Measurements from ENCODE around the gene BICRA.
A peak's percentile ranks its signal among the peaks of the same experiment; 100 is the strongest.
"Not testable (repeated sequence)": the region's sequence is repeated elsewhere in the genome, so short reads cannot be mapped to it uniquely, and the experiment has no call there.

The BICRA gene

DNA sequence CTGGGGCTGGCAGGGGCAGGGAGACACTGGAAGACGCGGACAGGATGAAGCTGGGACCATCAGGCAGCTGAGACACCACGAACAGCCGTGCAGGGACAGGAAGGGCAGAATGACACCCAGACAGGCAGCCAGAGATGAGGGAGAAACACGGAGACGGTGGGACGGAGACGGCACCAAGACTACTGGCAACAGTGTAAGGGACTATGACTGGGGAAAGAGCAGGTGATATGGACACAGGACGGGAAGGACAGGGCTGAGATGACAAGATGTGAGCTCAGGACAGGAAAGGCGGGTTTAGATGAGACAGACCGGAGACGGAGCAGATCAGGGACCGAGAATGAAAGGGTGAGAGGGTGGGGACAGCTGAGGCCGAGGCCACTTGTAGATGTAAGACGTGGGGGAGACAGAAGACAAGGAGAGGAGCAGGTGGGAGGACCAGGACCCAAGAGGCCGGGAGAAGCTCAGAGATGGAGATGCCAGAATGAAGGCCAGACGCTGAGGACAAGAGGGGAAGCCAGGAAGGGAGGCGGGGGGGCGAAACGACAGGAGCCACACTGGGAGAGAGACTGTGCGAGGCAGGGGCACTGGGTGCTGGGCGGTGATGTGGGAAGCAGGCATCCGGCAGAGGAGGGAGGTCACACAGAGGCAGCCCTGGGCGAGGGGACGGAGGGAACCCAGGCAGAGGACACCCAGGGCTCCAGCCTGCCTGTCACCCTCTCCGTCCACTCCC lies 86.8 kb downstream of the BICRA start:
- DNase-seq = no peak

DNA sequence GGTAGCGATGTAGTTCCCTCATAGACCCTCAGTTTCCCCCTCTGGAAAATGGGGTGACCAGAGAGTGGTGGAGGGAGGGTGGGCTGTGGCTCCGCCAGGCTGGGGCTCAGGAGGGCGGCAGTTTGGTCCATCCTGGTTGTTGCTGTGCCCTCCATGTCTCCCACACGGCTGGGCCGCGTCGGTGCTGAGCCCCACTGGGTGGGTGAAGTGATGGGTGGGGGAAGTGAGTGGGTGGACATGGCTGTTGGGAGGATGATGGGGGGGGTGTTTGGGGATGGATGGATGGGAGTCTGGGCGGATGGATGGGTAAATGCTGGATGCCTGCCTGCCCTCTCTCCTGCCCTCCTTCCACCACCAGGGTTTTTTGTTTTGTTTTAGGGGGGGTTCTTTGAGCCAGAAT lies 87.7 kb downstream of the BICRA start:
- DNase-seq = no peak

DNA sequence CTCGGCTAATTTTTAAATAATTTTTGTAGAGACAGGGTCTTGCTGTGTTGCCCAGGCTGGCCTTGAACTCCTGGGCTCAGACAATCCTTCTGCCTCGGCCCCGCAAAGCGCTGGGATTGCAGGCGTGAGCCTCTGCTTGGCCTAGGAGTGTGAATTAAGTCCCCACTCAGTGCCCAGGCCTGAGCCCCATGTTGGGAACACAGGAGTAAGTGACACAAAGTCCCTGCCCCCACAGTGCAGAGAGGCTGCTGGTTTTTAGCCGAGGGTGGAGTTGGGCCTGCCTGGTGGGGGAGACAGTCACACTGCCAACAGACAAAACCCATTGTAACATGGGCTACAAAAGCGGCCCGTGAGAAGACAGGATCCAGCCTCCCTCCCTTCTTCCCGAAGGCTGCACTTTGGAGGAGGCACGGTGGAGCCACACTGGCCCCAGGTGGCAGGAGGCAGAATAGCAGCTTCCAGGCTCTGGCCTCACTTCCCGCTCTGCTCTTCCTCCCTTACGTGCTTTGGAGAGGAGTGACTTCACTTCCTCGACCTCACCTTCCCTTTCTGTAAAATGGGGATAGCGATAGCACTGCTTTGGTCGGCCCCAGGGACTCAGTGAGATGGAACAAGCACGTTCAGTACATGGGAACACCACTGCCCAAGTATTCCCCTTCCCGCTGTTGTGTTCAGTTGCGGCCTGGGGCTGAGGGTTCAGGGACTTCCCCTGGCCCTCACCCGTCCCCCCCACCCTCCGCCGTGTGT lies 89.1 kb downstream of the BICRA start:
- DNase-seq = peak; percentile 65 to 73

DNA sequence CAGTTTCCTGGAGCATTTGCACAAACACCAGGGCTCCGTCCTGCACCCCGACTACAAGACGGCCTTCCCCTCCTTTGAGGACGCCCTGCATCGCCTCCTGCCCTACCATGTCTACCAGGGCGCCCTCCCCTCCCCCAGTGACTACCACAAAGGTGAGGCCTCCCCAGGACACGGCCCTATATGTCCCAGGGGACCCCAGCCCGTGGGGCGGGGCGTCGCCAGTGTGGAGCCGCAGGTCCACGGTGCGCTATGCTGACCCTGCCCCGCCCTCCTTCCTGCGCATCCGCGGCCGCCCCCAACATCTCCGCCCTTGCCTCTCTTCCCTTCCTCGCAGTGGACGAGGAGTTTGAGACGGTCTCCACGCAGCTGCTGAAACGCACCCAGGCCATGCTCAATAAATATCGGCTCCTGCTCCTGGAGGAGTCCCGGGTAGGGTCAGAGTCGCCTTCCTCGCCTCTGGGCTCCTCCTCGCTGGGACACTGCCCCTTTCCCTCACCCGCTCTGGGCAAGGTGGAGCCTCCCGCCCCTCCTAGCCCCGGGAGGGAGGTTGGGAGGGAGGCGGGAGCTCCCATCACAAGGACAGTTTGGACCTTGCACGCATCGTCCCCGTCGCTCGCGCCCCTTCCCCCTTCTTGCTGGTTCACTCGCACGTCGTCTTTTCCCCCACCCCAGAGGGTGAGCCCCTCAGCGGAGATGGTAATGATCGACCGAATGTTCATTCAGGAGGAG lies 89.9 kb downstream of the BICRA start:
- DNase-seq = no peak

DNA sequence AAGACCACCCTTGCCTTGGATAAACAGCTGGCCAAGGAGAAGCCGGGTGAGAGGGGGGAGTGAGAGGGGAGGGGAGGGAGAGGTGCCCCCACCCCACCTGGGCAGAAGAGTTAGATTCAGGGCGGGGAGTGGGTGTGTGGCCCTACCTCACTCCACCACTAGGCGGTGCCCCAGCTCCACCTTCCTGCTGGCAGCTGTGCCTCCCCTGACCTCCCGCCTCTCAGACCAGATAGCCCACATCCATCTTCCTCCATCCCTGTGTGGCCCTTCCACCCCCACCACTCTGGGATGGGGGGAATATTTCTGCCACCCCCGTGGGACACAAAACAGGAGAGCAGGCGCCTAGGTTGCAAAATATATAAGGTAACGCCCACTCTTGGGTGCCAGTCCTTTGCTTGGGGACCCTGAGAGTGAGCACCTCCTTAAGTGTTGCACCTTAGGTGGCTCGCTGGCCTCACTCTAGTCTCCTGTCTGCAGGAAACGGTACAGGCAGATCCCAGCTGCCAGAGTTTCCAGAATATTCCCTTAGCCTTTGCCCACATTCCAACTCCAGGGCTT lies 90.5 kb downstream of the BICRA start:
- peak; percentile 70 to 75 for DNase-seq

DNA sequence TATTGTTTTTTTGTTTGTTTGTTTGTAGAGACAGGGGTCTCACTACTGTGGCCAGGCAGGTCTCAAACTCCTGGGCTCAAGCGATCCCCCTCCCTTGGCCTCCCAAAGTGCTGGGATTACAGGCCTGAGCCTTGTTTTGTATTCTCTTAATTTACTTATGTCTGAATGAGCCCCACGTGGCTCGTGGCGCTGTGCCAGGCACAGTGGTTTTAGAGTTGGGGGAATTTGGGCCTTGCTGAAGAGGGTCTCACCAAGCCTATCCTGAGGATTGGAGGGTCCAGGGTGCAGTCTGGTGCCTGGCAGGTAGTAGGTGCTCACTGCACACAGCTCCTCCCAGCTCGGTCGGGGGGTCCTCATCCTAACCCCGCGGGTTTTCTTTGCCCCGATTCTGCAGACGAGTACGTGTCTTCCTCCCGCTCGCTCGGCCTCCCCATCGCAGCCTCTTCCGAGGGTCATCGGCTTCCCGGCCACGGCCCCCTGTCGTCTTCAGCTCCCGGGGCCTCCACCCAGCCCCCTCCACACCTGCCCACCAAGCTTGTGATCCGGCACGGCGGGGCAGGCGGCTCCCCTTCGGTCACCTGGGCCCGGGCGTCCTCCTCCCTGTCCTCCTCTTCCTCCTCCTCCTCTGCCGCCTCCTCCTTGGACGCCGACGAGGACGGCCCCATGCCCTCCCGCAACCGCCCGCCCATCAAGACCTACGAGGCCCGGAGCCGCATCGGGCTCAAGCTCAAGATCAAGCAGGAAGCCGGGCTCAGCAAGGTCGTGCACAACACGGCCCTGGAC lies 92.2 kb downstream of the BICRA start:
- no peak for DNase-seq

DNA sequence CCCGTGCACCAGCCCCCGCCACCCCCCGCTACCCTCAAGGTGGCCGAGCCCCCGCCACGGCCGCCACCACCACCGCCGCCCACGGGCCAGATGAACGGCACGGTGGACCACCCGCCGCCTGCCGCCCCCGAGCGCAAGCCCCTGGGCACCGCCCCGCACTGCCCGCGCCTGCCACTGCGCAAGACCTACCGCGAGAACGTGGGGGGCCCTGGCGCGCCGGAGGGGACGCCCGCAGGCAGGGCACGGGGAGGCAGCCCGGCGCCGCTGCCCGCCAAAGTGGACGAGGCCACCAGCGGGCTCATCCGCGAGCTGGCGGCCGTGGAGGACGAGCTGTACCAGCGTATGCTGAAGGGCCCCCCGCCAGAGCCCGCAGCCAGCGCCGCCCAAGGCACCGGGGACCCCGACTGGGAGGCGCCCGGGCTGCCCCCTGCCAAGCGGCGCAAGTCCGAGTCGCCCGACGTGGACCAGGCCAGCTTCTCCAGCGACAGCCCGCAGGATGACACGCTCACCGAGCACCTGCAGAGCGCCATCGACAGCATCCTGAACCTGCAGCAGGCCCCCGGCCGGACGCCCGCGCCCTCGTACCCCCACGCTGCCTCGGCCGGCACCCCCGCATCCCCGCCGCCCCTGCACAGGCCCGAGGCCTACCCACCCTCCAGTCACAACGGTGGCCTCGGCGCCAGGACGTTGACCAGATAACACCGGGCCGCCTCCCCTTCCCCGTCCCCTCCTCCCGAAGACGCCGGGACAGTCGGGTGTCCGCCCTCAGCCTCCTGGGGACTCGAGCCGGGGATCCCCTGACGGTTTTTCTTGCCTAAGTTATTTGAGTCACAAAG lies 93.0 kb downstream of the BICRA start:
- DNase-seq = no peak

DNA sequence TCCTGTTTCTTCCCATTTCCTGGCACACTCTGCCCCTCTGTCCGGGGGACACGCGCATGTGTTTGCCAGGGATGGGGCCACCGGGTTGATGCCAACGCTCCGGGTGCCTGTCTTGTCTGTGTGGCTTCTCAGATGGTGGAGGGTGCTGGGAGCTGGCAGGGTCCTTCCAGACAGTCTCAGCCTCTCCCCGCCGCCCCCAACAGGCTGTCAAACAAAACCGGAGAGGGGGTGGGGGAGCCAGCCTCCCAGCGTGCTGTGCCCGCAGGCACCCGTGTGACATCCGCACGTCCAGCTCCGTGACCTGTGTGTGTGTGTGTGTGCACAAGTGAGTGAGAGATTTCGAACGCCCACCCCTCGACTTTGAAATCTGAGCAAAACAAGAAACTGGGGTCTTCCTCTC lies 93.7 kb downstream of the BICRA start:
- DNase-seq = no peak

DNA sequence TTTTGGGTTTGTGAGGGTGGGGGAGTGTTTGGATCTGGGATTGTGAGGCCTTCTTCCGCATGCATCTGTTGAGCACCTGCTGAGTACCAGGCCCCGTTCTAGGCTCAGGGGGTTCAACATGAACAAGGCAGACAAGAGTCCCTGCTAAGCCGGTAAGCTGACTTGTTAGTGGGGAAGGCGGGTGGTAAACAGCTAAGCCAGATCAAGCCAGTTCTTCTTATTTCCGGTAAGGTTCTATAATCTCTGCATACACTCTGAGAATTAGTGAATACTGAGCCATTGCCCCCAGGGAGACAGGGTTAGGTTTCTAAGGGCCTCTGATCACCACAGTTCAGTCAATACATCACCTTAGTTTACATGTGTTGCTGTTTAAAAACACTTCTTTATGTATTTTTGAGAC lies 94.4 kb downstream of the BICRA start:
- DNase-seq = no peak

DNA sequence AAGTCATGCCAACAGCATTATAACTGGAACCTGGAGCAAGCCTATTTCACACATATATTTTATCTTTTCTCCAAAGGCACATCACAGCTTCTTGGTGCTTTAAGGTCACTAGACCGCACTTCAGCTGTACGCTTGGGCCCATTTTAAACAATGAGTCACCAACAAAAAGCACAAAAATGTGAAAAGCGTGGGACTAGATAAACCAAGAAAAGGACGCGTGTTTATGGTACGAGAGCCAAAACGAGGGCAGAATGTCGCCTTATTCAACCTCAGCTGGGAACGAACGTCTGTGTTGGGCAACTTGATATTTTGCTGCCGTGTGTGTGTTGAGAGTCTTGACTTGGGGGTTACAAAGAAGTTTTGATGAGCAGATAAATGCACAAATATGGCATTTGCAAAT lies 95.1 kb downstream of the BICRA start:
- DNase-seq = no peak

DNA sequence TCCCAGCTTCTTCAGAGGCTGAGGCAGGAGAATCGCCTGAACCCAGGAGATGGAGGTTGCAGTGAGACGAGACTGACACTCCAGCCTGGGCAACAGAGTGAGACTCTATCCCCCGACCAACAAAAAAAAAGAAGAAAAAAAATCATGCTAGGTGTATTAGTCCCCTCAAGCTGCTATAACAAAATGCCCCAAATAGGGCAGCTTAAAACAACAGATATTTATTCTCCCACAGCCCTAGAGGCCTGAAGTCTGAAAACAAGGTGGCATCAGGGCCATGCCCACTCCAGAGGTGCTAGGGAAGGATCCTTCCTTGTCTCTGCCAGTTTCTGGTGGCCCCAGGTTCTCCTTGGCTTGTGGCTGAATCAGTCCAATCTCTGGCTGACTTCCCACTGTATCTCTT lies 95.7 kb downstream of the BICRA start:
- no peak for DNase-seq

DNA sequence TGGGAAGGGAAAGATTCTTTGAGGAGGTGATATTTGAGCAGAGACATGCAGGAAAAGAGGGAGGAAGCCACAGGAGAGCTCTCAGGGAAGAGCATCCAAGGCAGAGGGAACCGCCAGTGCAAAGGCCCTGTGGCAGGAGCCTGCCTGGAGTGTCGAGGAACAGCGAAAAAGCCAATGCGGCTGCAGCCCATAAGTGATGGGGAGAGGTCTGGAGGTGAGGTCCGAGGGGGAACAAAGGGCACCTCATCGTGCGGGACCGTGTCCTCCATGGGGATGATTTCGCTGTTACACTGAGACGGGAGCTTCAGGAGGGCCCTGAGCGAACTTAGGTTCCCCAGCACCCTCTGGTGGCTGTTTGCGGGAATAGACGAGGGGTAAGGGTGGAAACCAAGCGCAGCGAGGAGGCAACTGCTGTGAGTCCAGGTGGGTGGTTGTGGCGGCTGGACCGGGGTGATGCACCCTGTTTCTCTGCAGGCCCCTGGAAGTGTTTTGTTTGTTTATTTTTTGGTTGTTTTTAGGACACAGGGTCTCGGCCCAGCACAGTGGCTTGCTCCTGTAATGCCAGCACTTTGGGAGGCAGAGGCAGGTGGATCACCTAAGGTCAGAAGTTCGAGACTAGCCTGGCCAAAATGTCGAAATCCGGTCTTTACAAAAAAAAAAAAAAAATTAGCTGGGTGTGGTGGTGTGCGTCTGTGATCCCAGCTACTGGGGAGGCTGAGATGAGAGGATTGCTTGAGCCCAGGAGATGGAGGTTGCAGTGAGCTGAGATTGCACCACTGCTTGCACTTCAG lies 98.4 kb downstream of the BICRA start:
- DNase-seq = peak; percentile 85 to 88

DNA sequence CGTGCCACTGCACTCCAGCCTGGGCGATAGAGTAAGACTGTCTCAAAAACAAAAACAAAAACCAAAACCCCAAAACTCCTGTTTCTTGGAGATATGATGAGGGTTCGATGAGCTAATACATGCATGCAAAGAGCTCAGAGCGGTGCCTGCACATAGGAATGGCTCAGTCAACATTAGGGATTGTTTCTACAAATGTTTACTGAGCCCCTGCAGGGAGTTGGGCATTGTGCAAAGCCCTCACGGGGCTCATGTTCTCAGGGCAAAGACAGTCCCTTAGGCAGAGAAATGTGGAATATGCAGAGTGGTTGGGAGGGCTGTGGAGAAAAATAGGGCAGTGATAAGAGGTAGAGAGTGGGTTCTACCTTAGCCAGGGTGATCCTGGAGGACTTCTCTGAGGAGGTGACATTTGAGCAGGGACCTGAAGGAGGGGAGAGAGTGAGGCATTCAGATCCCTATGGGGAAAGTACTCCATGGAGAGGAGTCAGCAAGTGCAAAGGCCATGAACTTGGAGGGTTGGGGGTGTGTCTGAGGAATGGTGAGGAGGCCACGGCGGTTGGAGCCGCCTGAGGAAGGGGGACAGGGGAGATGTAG lies 102.8 kb downstream of the BICRA start:
- DNase-seq = no peak

DNA sequence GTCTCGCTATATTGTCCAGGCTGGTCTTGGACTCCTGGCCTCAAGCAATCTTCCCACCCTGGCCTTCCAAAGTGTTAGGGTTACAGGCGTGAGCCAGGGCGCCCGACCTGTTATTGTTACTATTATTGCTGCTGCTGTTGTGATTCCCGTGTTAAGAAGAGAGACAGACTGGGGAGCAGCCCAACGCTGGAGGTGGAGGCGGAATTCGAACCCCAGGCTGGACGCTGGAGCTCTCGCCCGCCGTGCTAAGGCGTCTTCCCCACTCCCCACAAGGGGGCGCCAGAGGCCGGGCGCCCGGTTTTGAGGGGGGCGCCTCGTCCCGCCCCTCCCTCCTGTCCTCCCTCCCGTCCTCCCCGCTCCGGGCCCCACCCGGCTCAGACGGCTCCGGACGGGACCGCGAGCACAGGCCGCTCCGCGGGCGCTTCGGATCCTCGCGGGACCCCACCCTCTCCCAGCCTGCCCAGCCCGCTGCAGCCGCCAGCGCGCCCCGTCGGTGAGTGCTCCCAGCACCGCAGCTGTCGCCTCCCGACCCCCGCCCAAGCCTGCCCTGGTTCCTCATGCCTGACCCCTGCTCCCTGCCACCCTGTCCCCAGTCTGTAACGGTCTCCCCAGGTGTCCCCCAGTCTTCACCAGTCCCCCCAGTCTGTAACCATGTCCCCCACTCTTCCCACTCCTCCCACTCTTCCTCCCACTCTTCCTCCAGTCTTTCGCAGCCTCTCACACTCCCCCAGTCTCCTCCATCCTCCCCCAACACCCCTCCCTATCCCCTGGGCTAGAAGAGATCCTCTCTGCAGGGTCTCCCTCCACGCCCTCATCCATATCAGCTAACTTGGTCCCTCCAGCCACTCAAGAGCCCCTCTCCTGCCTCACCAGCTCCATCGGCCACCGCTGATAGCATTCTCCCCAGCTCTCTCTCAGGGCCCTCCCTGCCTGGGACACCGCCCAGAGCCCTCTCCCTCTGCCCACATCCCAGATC lies 104.4 kb downstream of the BICRA start, which contains the start of gene EHD2:
EHD2 (plus strand) TSS at position 377 of the 976 bp plus-strand sequence. CDS start 3,191 bp downstream, outside the sequence.
- DNase-seq = peak; percentile 63 to 65

DNA sequence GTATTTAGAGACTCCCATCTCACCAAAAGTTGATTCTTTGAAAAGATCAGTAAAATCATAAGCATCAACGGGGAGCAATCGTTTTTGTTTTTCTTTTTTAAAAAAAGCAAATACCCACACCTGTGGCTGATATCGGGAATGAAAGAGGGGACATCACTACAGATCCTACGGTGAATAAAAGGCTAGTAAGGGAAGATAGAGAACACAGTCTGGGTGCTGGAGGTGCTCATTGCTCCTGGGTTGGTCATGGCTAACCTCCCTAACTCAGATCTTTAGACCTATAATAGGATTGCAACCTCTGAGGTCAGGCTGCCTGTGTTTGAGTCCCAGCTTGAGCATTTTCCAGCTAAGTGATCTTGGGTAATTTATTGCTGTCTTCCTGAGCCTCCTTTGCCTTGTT lies 105.4 kb downstream of the BICRA start:
- DNase-seq = no peak

DNA sequence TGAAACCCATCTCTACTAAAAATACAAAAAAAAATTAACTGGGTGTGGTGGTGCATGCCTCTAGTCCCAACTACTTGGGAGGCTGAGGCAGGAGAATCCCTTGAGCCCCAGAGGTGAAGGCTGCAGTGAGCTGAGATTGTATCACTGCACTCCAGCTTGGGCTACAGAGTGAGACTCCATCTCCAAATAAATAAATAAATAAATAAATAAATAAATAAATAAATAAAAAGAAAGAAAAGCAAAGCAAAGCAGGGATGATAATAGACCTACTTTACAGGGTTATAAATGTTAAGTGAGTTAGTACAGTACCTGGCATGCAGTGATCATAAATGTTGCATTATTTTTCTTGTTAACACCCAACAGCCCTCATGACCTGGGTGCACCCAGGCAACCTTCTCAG lies 105.9 kb downstream of the BICRA start:
- not testable (repeated sequence) for DNase-seq

DNA sequence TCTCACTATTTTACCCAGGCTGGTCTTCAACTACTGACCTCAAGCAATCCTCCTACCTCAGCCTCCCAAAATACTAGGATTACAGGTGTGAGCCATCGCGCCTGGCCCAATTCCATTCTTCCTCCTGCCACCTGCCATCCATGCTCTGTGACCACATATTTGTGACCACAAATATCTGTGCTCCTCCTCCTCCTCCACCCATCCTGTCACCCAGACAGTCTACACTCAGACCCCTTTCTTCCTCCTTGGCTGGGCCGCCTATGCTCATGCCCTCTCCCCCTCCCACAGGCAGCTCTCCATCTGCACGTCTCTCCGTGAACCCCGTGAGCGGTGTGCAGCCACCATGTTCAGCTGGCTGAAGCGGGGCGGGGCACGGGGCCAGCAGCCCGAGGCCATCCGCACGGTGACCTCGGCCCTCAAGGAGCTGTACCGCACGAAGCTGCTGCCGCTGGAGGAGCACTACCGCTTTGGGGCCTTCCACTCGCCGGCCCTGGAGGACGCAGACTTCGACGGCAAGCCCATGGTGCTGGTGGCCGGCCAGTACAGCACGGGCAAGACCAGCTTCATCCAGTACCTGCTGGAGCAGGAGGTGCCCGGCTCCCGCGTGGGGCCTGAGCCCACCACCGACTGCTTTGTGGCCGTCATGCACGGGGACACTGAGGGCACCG lies 107.5 kb downstream of the BICRA start:
- no peak for DNase-seq

DNA sequence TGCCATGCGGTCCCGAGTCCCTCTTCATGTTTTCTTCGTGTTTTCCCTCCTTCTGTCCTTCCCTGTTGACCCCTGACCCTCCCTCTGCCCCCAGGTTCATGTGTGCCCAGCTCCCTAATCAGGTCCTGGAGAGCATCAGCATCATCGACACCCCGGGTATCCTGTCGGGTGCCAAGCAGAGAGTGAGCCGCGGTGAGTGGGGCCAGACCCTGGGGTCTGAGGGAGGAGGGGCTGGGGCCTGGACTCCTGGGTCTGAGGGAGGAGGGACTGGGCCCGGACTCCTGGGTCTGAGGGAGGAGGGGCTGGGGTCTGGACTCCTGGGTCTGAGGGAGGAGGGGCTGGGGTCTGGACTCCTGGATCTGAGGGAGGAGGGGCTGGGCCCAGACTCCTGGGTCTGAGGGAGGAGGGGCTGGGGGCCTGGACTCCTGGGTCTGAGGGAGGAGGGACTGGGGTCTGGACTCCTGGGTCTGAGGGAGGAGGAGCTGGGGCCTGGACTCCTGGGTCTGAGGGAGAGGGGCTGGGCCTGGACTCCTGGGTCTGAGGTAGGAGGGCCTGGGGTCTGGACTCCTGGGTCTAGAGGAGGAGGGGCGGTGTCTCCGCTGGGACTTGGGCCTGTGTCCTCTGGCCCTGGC lies 109.6 kb downstream of the BICRA start:
- not testable (repeated sequence) for DNase-seq
